Karpas-422 (cell line): ENCODE measurements around the gene ZBTB7C. TPM values are rescaled to one million over a fixed set of nuclear protein-coding genes. Genes with fewer than 3 reads are reported as not detected.

ENCODE experiments used
- DNase-seq: peaks from one replicate; pipeline ENCODE4 v3.0.0-alpha.2; 2015
- H2AFZ ChIP-seq: fragments of 200-600 bp; sonication (generic); 2 replicates; pipeline ENCODE4 v1.6.1; 2014; ENCODE audit warnings: antibody characterized with exemption, low read length, mixed read lengths
- H3K27ac ChIP-seq: fragments of 200-600 bp; sonication (generic); 2 replicates; pipeline ENCODE4 v1.5.1; 2014; ENCODE audit warnings: mild to moderate bottlenecking, low read length, moderate library complexity
- H3K27me3 ChIP-seq: fragments of 200-600 bp; sonication (generic); 2 replicates; pipeline ENCODE4 v1.6.1; 2014; ENCODE audit warnings: low read length, mixed read lengths
- H3K36me3 ChIP-seq: fragments of 200-600 bp; sonication (generic); 2 replicates; pipeline ENCODE4 v1.6.1; 2014; ENCODE audit warnings: low read length, mixed read lengths; ENCODE audit not compliant: insufficient read depth
- H3K4me1 ChIP-seq: fragments of 200-600 bp; sonication (generic); 2 replicates; pipeline ENCODE4 v1.6.1; 2014; ENCODE audit warnings: mild to moderate bottlenecking, low read length, mixed read lengths
- H3K4me2 ChIP-seq: fragments of 200-600 bp; sonication (generic); 2 replicates; pipeline ENCODE4 v1.6.1; 2014; ENCODE audit warnings: low read length, low read depth, mild to moderate bottlenecking; ENCODE audit not compliant: poor library complexity, severe bottlenecking
- H3K4me3 ChIP-seq: fragments of 200-600 bp; sonication (generic); 2 replicates; pipeline ENCODE4 v1.5.1; 2014; ENCODE audit warnings: mild to moderate bottlenecking, antibody characterized with exemption, low read length, mixed read lengths
- H3K79me2 ChIP-seq: fragments of 200-600 bp; sonication (generic); 2 replicates; pipeline ENCODE4 v1.6.1; 2014; ENCODE audit warnings: mild to moderate bottlenecking, low read length, mixed read lengths
- H3K9ac ChIP-seq: fragments of 200-600 bp; sonication (generic); 2 replicates; pipeline ENCODE4 v1.6.0; 2014; ENCODE audit warnings: low read length
- H3K9me2 ChIP-seq: fragments of 200-600 bp; sonication (generic), shearing (Covaris generic); replicated peaks from 2 replicates; pipeline ENCODE4 v1.6.0; 2014; ENCODE audit warnings: mild to moderate bottlenecking, low read length, moderate library complexity; ENCODE audit not compliant: insufficient read depth
- H3K9me3 ChIP-seq: fragments of 300-700, 200-600 bp; sonication (generic); 2 replicates; pipeline ENCODE4 v1.6.1; 2014; ENCODE audit warnings: low read length, mixed read lengths
- H4K20me1 ChIP-seq: fragments of 200-600 bp; sonication (generic); 2 replicates; pipeline ENCODE4 v1.6.1; 2014; ENCODE audit warnings: mild to moderate bottlenecking, antibody characterized with exemption, low read length, low read depth; ENCODE audit not compliant: insufficient read depth
- total RNA-seq: library from RNA; depleted of rRNA; stranded (reverse); fragments of >200 nt; shearing (Covaris generic); gene quantifications from 2 replicates; pipeline ENCODE4 v1.2.3, GENCODE V29; 2014; ENCODE audit warnings: low replicate concordance

ZBTB7C gene
- total RNA-seq, 1 experiment from 2014 or later: not detected

DNA sequence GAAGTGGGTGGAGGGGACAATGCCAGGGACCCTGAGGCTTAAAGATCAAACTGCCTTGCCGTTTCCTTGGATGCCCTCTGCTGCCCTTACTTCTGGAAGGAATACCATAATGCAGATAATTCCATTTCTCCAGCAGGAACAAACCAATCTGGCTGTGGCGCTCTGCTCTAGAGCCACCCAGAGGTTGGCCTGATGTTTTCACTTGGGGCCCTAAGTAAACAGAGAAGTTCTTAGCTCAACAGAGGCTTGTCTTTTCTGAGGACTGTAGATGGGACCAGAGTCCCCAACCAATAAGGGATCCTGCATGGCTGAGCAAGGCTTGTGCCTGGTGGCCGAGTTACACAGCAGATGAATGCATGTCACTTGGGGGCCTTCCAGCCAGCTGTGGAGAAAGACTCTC is 230.2 kb downstream of the ZBTB7C start:
- Histone ChIP-seq H3K27ac (no peak overlapping the region), H3K27me3 (peaks cover 2% of the 10 kb centered on the region; the same call in 1 of the 2 replicates), H4K20me1 (no peaks in the 10 kb centered on the region), H3K36me3 (no peaks in the 10 kb centered on the region), H3K4me2 (no peak overlapping the region), H3K9me2 (no peaks in the 10 kb centered on the region), H3K4me3 (no peak overlapping the region), H2AFZ (no peak overlapping the region), H3K4me1 (no peaks in the 10 kb centered on the region), H3K9me3 (no peaks in the 10 kb centered on the region), H3K79me2 (no peaks in the 10 kb centered on the region), H3K9ac (no peak overlapping the region)
- DNase-seq: no peak

DNA sequence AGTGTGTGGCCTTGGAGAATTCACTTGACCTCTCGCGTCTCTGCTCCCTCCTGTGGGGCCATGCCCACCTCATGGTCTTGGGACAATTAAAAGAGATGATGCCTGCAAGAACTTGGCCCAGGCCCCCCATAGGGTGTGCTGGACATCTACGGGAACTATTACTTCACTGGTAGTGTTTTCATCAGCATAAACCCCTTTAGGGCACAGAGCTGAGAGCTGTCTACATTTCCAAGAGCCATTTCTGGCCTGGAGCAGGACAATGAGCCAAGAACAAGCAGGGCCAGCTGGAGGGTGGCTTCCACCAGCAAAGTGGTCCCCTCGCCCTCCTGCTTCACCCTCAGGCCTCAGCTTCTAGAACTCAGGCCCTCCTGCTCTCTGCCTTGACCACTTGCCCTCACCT is 232.3 kb downstream of the ZBTB7C start:
- Histone ChIP-seq H3K9me3 (no peaks in the 10 kb centered on the region), H3K36me3 (no peaks in the 10 kb centered on the region), H3K27me3 (no peaks in the 10 kb centered on the region), H3K4me1 (no peaks in the 10 kb centered on the region), H3K27ac (no peak overlapping the region), H3K9ac (no peak overlapping the region), H2AFZ (no peak overlapping the region), H3K79me2 (no peaks in the 10 kb centered on the region), H3K4me2 (no peak overlapping the region), H3K9me2 (no peaks in the 10 kb centered on the region), H4K20me1 (no peaks in the 10 kb centered on the region), H3K4me3 (no peak overlapping the region)
- no peak for DNase-seq

DNA sequence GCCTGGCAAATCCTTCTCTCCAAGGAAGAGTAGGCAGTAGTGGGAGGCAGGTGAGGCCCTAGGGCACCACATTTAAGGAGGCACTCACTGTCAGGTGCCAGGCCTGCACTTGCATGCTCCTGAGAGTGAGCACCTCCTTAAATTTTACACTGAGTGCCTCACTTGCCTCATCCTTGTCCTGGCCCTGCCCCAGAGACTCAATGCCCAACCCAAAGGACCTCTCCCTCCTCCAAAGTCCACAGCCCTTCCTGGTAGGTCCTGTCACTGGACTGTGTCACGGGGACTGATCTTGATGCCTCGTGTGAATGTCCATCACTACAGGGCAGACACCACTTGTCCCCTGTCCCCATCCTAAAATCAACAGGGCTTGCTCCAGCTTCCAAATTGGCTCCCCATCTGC is 235.6 kb downstream of the ZBTB7C start:
- Histone ChIP-seq H3K9ac (no peak overlapping the region), H3K4me2 (no peak overlapping the region), H3K27me3 (no peaks in the 10 kb centered on the region), H4K20me1 (no peaks in the 10 kb centered on the region), H3K9me2 (no peaks in the 10 kb centered on the region), H3K79me2 (no peaks in the 10 kb centered on the region), H3K36me3 (no peaks in the 10 kb centered on the region), H3K4me1 (no peaks in the 10 kb centered on the region), H3K27ac (no peak overlapping the region), H2AFZ (no peak overlapping the region), H3K9me3 (no peaks in the 10 kb centered on the region), H3K4me3 (no peak overlapping the region)
- DNase-seq: no peak

GRCh38 chr18:48172226-48173006 is 236.8 kb downstream of the ZBTB7C start:
- no peaks in the 10 kb centered on the region for H3K27me3 ChIP-seq
- H3K4me2 ChIP-seq: no peak overlapping the region
- no peaks in the 10 kb centered on the region for H4K20me1 ChIP-seq
- H3K9me2 ChIP-seq: no peaks in the 10 kb centered on the region
- peak overlapping the region; percentile 28; the same call in 1 of the 2 replicates for H2AFZ ChIP-seq
- no peak overlapping the region for H3K27ac ChIP-seq
- H3K36me3 ChIP-seq: no peaks in the 10 kb centered on the region
- H3K9me3 ChIP-seq: no peaks in the 10 kb centered on the region
- no peaks in the 10 kb centered on the region for H3K4me1 ChIP-seq
- DNase-seq: no peak
- no peak overlapping the region for H3K9ac ChIP-seq
- no peaks in the 10 kb centered on the region for H3K79me2 ChIP-seq
- no peak overlapping the region for H3K4me3 ChIP-seq

DNA sequence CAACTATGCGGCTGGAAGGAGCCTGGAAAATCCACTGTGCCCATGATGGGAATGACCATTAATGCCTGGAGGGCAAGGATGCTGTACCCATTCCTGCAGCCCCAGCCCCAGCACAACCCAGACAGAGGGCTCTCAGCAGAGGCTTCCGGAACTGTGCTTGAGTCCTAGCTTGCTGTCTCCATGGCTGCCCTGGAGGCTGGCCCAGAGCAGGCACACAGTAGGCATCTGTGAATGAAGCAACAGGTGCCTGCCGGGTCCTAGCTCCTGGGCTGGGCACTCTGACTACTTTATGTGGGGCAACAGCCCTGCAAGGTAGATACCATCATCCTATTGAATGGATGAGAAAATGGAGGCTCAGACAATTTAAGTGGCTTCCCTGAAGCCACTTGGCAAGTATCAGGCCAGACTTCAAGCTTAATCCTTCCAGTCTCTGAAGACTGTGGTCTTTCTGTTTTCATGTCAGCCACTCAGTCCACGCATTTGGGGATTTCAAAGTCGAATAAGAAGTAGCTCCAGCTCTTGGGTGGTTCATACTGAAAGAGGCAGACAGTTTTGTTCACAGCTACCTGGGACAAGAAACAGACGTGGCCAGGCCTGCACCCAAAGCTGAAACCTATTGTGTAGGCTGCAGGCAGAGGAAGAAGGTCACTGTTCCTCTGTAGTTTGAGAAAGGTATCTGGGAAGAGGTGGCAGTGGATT is 237.5 kb downstream of the ZBTB7C start:
- Histone ChIP-seq H3K36me3 (no peaks in the 10 kb centered on the region), H3K79me2 (no peaks in the 10 kb centered on the region), H3K9ac (no peak overlapping the region), H3K27me3 (no peaks in the 10 kb centered on the region), H3K4me3 (no peak overlapping the region), H2AFZ (peak overlapping the region; percentile 28; the same call in 1 of the 2 replicates), H3K27ac (no peak overlapping the region), H3K4me2 (no peak overlapping the region), H3K4me1 (no peaks in the 10 kb centered on the region), H4K20me1 (no peaks in the 10 kb centered on the region), H3K9me3 (no peaks in the 10 kb centered on the region), H3K9me2 (no peaks in the 10 kb centered on the region)
- no peak for DNase-seq

GRCh38 chr18:48170651-48171050 is 238.5 kb downstream of the ZBTB7C start:
- H3K9me2 ChIP-seq: no peaks in the 10 kb centered on the region
- no peak overlapping the region for H3K4me2 ChIP-seq
- H4K20me1 ChIP-seq: no peaks in the 10 kb centered on the region
- no peak overlapping the region for H2AFZ ChIP-seq
- no peak overlapping the region for H3K9ac ChIP-seq
- no peaks in the 10 kb centered on the region for H3K79me2 ChIP-seq
- no peaks in the 10 kb centered on the region for H3K27me3 ChIP-seq
- no peaks in the 10 kb centered on the region for H3K9me3 ChIP-seq
- DNase-seq: no peak
- H3K27ac ChIP-seq: no peak overlapping the region
- no peak overlapping the region for H3K4me3 ChIP-seq
- no peaks in the 10 kb centered on the region for H3K4me1 ChIP-seq
- no peaks in the 10 kb centered on the region for H3K36me3 ChIP-seq

DNA sequence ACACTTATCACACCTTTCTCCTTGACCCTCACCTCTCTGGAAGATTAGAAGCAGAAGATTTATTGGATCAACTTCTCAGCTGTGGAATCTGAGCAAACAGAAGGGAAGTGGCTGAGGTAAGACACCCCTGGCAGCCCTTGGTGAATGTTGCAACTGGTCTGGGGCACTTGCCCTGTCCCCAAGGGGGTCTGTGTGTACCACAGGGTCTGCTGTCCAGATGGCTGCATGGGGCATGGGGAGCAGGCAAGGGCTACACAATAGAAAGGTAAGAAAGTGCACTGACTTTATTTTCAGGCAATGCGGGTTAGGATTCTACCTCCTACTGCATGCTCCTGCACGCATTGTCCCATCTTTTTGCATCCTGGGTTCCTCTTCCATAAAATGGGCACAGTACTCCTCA is 240.3 kb downstream of the ZBTB7C start:
- Histone ChIP-seq H3K9me2 (no peaks in the 10 kb centered on the region), H3K9ac (no peak overlapping the region), H3K79me2 (no peaks in the 10 kb centered on the region), H4K20me1 (no peaks in the 10 kb centered on the region), H3K4me2 (no peak overlapping the region), H3K27me3 (no peaks in the 10 kb centered on the region), H3K27ac (no peak overlapping the region), H3K9me3 (no peaks in the 10 kb centered on the region), H3K4me1 (no peaks in the 10 kb centered on the region), H2AFZ (no peak overlapping the region), H3K4me3 (no peak overlapping the region), H3K36me3 (no peaks in the 10 kb centered on the region)
- DNase-seq: no peak

- H3K36me3 ChIP-seq: no peaks in the 10 kb centered on the region
- H3K4me3 ChIP-seq: no peak overlapping the region
- H4K20me1 ChIP-seq: no peaks in the 10 kb centered on the region
- no peak overlapping the region for H2AFZ ChIP-seq
- H3K9ac ChIP-seq: no peak overlapping the region
- no peak overlapping the region for H3K27ac ChIP-seq
- no peak overlapping the region for H3K4me2 ChIP-seq
- no peak for DNase-seq
- H3K4me1 ChIP-seq: no peaks in the 10 kb centered on the region
- no peaks in the 10 kb centered on the region for H3K9me3 ChIP-seq
- H3K27me3 ChIP-seq: no peaks in the 10 kb centered on the region
- no peaks in the 10 kb centered on the region for H3K9me2 ChIP-seq
- H3K79me2 ChIP-seq: no peaks in the 10 kb centered on the region
These were observed 241.3 kb downstream of the ZBTB7C start for GRCh38 chr18:48167897-48168253.
